ENCODE measurements around the gene RTP5.
"Not testable (repeated sequence)": the region's sequence is repeated elsewhere in the genome, so short reads cannot be mapped to it uniquely, and the experiment has no call there.

DNA sequence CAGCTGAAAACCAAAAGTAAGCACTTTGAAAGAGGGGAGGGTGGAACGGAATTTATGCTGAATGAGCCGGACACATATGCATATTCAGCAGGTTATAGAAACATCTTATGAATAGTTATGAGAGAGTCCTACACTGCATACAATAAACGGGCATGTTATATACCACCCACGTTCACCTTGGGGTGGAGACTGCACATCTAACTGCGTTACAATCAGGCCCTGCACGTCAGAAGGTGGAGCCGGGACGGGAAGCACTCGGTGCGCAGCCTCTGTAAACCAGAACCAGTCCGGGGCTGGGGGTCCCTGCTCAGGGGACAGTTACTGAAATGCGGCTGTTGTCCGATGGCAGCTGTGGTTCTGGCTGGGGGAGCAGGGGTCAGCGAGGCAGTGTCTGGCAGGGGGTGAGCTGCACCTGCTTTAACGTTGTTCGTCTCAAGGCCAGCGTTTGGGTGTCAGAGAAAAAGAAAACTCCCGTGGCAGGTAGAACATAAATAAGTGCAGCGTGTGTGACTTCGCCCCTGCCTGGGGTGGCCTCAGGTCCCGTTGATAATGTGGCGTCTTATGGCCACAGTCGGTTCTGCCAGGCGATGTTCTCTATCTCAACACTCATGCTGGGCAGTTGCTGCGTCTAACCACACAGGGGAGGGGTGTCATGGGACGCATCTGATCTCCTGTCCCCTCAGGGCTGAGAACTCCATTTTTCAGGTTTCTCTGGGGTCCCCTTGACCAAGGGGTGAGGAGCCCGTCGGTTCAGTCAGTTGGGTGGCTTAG, 35.6 kb upstream of the RTP5 start:
- TF ChIP-seq EP300, POLR2A (IDR thresholded peaks at IDR 0.05): not testable (repeated sequence)

All from upper lobe of left lung (tissue), 4 donors.